ENCODE results near the gene NUDT16L1.

Gene NUDT16L1

DNA sequence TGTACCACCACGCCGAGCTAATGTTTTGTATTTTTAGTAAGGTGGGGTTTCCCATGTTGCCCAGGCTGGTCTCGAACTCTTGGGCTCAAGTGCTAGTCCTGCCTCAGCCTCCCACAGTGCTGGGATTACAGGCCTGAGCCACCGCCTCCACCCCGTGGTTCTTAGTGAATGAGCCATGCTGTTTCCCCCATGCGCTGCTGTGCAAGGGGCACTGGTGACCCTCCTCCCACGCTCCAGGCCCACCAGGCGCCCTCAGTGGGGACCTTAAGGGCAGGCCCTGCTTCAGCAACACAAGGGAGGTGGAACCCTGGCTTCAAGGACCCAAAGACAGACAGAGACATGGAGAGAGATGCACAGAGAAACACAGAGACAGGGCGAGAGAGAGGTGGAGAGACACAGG, 15.4 kb upstream of the NUDT16L1 start:
- no peak overlapping the region for H3K4me3 ChIP-seq (ENCODE audit: extremely low read depth, insufficient read depth, low read length, poor library complexity, severe bottlenecking)
- 95 to 98% methylated on average over 8 to 9 of the region's 9 CpGs for WGBS, 2 experiments (ENCODE audit: insufficient coverage in 2 of 2)
- no peak overlapping the region for H3K27ac ChIP-seq (ENCODE audit: low read depth, low read length, severe bottlenecking)
- H3K9me3 ChIP-seq (ENCODE audit: control insufficient read depth, low read length), result no peaks in the 10 kb centered on the region
- peaks cover 60% of the 10 kb centered on the region for H3K36me3 ChIP-seq (ENCODE audit: control insufficient read depth, insufficient read depth, low read length)
- H3K4me1 ChIP-seq (ENCODE audit: control insufficient read depth, insufficient read depth, low read length, poor library complexity, severe bottlenecking), result peaks cover 6% of the 10 kb centered on the region

DNA sequence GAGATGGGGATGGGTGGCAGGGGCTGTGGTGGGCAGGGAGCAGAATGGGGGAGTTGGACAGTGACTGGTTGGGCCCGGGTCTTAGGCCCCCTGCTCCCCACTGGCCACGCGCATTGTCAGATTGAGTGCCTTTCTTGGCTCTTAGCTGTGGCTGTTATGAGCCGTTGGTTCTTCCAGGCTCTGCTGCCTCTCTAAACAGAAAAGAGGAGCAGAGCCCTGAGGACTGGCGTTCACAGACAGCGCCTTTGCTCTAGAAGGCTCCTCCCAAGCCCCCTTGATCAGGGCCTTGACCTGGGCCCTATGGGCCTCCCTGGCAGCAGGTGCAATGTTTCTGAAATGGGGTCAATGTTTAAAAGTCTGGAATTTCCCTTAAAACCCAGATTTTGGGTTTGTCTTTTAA, 14.8 kb upstream of the NUDT16L1 start:
- Histone ChIP-seq H3K4me3 (ENCODE audit: extremely low read depth, insufficient read depth, low read length, poor library complexity, severe bottlenecking) (no peak overlapping the region), H3K36me3 (ENCODE audit: control insufficient read depth, insufficient read depth, low read length) (peaks cover 60% of the 10 kb centered on the region), H3K9me3 (ENCODE audit: control insufficient read depth, low read length) (no peaks in the 10 kb centered on the region), H3K27ac (ENCODE audit: low read depth, low read length, severe bottlenecking) (no peak overlapping the region), H3K4me1 (ENCODE audit: control insufficient read depth, insufficient read depth, low read length, poor library complexity, severe bottlenecking) (peaks cover 6% of the 10 kb centered on the region)
- WGBS, 2 experiments (ENCODE audit: insufficient coverage in 2 of 2), result 97 to 100% methylated on average over 4 to 5 of the region's 6 CpGs

DNA sequence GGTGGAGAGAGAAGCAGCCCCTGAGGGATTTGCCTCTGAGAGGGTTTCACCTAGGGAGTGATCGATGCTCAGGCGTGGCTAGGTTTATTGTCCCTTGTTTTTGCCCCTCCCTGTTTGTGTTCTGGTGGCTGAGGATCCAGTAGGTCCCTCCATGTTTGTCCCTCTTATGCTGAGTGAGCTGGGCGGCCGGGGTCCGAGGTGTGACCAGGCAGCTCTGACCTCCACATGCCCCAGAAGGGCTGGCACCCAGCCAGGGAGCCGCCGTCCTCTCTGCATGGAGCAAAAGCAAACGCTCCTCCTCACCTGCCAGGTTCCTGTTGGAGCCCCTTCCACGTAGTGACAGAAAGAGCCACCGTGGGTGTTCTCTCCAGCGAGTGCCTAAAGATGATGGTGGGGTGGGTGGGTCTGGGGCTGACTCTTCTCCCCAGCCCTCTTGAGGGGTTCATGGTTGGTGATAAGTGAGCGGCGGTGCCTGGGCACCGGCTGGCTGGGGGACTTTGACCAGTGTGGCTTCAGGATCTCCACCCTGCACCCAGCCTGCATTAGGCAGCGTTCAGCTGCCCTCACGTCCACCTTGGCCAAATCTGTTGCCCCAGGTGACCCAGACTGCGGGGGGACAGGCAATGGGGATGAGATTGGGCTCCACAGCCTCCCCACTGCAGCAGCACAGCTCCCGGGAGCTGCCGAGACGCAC, 14.1 kb upstream of the NUDT16L1 start:
- Histone ChIP-seq H3K27ac (ENCODE audit: low read depth, low read length, severe bottlenecking) (no peak overlapping the region), H3K4me3 (ENCODE audit: extremely low read depth, insufficient read depth, low read length, poor library complexity, severe bottlenecking) (no peak overlapping the region), H3K9me3 (ENCODE audit: control insufficient read depth, low read length) (no peaks in the 10 kb centered on the region), H3K36me3 (ENCODE audit: control insufficient read depth, insufficient read depth, low read length) (peaks cover 59% of the 10 kb centered on the region), H3K4me1 (ENCODE audit: control insufficient read depth, insufficient read depth, low read length, poor library complexity, severe bottlenecking) (peaks cover 6% of the 10 kb centered on the region)
- WGBS, 2 experiments (ENCODE audit: insufficient coverage in 2 of 2), result 94 to 96% methylated on average over 12 to 16 of the region's 20 CpGs

DNA sequence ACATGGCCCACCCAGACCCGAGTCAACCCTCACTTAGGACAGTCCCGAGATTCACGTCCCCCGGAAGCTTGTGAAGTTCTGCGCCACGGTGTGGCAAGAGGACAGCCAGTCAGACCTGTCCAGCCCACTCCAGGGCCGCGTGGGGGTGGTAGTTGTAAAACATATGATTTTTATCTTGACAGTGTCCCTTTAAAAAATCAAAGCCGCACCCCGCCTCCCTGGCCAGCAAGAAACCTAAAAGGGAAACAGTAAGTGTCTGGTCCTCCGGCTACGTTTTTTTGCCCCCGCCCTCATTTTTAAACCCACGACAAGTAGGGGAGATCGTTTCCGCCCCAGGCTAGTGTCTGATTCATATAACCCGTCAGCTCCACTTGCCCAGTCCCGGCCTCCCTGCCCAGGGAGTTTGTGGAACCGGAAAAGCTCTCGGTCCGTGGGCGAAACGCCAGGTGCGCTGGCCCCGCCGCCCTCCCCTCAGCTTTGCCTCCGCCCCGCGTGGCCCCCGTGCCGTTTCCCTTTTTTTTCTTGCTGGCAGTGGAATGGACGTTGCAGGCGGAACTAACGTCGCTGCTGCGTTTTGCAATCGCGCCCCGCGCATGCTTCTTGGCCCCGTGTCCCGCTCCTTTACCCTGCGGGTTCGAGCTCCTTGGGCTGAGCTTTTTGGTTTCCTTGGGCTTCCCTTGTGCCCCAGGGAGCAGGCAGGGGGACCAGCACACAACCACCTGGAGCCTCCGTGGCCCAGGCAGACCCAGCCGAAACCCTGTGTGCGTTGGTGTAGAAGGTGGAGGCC, 13.3 kb upstream of the NUDT16L1 start:
- WGBS, 2 experiments (ENCODE audit: insufficient coverage in 2 of 2), result 96% methylated on average over 31 to 47 of the region's 47 CpGs

DNA sequence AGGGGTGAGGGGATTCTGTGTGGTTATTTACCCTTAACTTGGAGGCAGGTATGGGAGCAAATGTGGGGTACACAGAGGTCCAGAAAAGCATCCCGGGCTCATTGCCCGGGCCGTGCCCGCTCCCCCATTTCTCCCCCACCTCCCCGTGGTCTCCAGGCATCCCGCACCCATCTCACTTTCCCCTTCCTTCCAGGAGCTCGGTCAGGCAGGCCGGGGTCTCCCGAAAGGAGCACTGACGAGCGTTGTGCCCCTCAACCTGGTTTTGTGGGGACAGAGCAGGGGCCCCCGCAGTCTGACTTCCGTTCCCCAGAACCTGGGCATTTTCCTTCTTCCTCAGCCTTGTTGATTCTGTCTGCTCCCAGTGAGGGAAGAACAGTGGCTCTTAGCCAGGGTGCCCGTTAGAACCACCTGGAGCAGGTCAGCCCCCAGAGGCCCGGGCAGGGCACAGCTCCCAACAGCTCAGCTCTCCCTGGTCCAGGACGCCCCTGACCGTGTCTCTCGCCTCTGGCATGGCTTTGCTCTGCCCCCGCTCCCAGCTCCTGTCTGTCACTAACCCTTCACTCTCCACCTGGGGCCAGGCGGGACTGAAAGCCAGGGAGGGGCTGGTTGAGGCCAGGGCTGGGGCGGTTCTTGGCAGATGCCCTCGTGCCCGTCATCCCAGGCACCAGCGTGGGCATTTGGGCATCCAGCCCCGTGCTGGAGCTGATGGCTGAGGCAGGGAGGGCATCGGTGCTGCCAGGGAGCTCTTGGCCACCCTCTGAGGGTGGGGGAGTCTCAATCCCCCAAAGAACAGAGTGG, 12.5 kb upstream of the NUDT16L1 start:
- peaks cover 6% of the 10 kb centered on the region for H3K4me1 ChIP-seq (ENCODE audit: control insufficient read depth, insufficient read depth, low read length, poor library complexity, severe bottlenecking)
- H3K9me3 ChIP-seq (ENCODE audit: control insufficient read depth, low read length), result no peaks in the 10 kb centered on the region
- no peak overlapping the region for H3K27ac ChIP-seq (ENCODE audit: low read depth, low read length, severe bottlenecking)
- 93 to 98% methylated on average over 15 to 24 of the region's 26 CpGs for WGBS, 2 experiments (ENCODE audit: insufficient coverage in 2 of 2)
- peaks cover 73% of the 10 kb centered on the region for H3K36me3 ChIP-seq (ENCODE audit: control insufficient read depth, insufficient read depth, low read length)
- H3K4me3 ChIP-seq (ENCODE audit: extremely low read depth, insufficient read depth, low read length, poor library complexity, severe bottlenecking), result no peak overlapping the region

More for the DNA sequence above, 13.3 kb upstream of the NUDT16L1 start:
- H3K4me1 ChIP-seq (ENCODE audit: control insufficient read depth, insufficient read depth, low read length, poor library complexity, severe bottlenecking), result peaks cover 6% of the 10 kb centered on the region
- H3K4me3 ChIP-seq (ENCODE audit: extremely low read depth, insufficient read depth, low read length, poor library complexity, severe bottlenecking), result no peak overlapping the region
- H3K27ac ChIP-seq (ENCODE audit: low read depth, low read length, severe bottlenecking), result no peak overlapping the region
- no peaks in the 10 kb centered on the region for H3K9me3 ChIP-seq (ENCODE audit: control insufficient read depth, low read length)
- peaks cover 65% of the 10 kb centered on the region for H3K36me3 ChIP-seq (ENCODE audit: control insufficient read depth, insufficient read depth, low read length)

DNA sequence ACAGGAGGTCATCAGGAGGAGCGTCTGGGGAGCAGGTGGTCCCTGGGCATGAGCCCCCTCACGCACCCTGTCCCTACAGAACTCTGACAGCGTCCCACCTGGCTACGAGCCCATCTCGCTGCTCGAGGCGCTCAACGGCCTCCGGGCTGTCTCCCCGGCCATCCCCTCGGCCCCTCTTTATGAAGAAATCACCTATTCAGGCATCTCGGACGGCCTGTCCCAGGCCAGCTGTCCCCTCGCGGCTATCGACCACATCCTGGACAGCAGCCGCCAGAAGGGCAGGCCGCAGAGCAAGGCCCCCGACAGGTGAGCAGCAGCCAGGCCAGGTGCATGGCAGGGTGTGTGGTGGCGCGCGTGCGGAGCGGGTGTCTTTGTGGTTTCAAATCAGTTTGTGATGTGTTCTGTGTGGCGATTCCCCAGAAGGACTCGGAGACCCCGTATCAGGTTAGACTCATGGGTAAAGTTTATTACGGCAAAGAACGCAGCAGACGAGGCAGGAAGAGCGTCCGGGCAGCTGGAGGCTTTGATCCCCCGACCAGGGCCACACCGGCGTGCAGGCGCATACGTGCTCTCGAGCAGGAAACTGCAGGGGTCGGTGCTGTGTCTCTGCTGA, 11.8 kb upstream of the NUDT16L1 start:
- no peaks in the 10 kb centered on the region for H3K9me3 ChIP-seq (ENCODE audit: control insufficient read depth, low read length)
- H3K27ac ChIP-seq (ENCODE audit: low read depth, low read length, severe bottlenecking), result no peak overlapping the region
- 94 to 96% methylated on average over 38 of the region's 39 CpGs for WGBS, 2 experiments (ENCODE audit: insufficient coverage in 2 of 2)

DNA sequence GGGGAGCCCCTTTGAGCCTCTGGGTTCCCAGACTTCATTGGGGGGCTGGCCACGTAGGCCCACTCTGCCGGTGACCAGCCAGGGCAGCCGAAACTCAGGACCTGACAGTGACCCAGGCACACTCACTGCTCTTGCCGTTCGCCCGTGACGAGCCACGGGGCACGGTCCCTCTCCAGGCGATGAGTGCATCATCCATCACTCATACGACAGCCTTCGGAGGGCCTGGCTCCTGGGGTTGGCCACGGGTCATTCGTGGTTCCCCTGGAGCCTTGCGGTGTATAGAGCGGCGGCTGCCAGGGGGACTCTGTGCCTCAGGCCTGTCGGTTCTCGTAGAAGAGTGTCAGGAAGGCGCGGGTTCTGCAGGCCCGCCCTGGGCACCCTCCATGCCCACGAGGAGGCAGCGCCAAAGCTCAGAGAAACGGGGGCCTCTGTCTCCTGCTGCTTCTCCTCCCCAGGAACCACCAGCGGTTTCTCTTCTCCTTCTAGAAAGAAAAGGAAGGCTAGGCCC, 11.2 kb upstream of the NUDT16L1 start:
- Histone ChIP-seq H3K4me1 (ENCODE audit: control insufficient read depth, insufficient read depth, low read length, poor library complexity, severe bottlenecking) (no peaks in the 10 kb centered on the region), H3K4me3 (ENCODE audit: extremely low read depth, insufficient read depth, low read length, poor library complexity, severe bottlenecking) (no peak overlapping the region), H3K36me3 (ENCODE audit: control insufficient read depth, insufficient read depth, low read length) (peaks cover 79% of the 10 kb centered on the region), H3K27ac (ENCODE audit: low read depth, low read length, severe bottlenecking) (no peak overlapping the region), H3K9me3 (ENCODE audit: control insufficient read depth, low read length) (no peaks in the 10 kb centered on the region)
- 91% methylated on average over 24 to 26 of the region's 26 CpGs for WGBS, 2 experiments (ENCODE audit: insufficient coverage in 2 of 2)

More for the DNA sequence above, 11.8 kb upstream of the NUDT16L1 start:
- no peak overlapping the region for H3K4me3 ChIP-seq (ENCODE audit: extremely low read depth, insufficient read depth, low read length, poor library complexity, severe bottlenecking)
- peaks cover 4% of the 10 kb centered on the region for H3K4me1 ChIP-seq (ENCODE audit: control insufficient read depth, insufficient read depth, low read length, poor library complexity, severe bottlenecking)
- H3K36me3 ChIP-seq (ENCODE audit: control insufficient read depth, insufficient read depth, low read length), result peaks cover 79% of the 10 kb centered on the region

DNA sequence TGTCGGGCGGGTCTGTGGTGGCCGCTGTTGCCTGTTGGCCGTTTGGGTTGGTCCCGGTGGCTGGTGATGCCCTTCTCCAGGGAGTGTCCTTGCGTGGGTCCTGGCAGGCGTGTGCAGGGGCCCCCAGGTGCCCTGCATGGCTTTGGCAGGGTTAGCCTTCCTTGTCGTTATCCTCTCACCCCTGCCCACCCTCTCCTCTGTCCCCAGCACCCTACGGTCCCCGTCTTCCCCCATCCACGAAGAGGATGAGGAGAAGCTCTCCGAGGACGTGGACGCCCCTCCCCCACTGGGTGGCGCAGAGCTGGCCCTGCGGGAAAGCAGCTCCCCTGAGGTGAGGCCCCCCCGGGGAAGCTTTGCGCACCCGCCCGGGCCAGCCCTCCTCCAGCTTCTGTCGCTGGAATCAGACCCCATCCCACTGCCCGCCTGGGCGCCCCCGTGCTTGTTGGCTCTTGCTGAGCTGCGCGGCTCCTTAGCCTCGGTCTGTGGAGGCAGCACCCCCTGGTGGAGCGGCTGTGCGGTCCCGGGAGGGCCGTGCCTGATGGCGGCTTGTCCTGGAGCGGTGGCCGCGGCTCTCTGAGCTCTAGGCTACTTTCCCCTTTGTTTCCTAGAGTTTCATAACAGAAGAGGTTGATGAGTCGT, 10.6 kb upstream of the NUDT16L1 start:
- Histone ChIP-seq H3K36me3 (ENCODE audit: control insufficient read depth, insufficient read depth, low read length) (peaks cover 80% of the 10 kb centered on the region), H3K4me1 (ENCODE audit: control insufficient read depth, insufficient read depth, low read length, poor library complexity, severe bottlenecking) (no peaks in the 10 kb centered on the region), H3K4me3 (ENCODE audit: extremely low read depth, insufficient read depth, low read length, poor library complexity, severe bottlenecking) (no peak overlapping the region), H3K9me3 (ENCODE audit: control insufficient read depth, low read length) (no peaks in the 10 kb centered on the region), H3K27ac (ENCODE audit: low read depth, low read length, severe bottlenecking) (no peak overlapping the region)
- WGBS, 2 experiments (ENCODE audit: insufficient coverage in 2 of 2), result 78 to 83% methylated on average over 27 to 36 of the region's 36 CpGs

DNA sequence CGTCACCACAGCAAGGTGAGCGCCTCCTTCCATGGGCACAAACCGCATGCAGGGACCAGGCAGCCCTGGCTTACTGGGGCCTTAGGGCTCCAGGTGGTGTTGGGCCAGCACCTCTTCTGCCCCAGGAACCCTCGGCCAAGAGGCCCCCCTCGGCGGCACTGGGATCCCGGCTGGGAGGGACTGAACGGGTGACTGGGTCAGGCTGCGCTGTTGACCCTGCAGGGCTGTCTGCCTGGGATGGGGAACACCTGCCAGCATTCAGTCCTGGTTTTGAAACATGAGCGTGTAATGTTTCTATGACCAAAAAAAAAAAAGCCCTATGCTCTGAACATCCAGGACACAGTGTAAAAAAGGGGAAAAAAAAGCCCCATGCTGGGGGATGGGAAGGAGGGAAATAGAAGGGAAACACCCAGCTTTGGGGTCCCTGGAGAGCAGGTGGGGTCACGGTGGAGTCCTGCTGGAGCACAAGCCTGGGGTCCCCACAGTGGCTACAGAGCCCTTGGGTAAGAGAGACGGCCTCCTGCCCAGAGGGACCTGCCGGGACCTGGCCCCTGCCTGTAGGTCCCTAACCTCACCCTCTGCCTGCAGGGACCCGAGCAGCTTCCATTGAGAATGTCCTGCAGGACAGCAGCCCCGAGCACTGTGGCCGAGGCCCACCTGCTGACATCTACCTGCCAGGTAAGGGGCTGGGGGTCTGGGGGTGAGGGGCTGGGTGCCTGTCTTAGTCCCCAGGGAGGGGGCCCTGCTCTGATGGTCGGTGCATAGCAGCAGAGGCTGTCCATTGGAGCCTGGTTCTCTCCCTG, 9.9 kb upstream of the NUDT16L1 start:
- H3K4me3 ChIP-seq (ENCODE audit: extremely low read depth, insufficient read depth, low read length, poor library complexity, severe bottlenecking), result no peak overlapping the region
- H3K27ac ChIP-seq (ENCODE audit: low read depth, low read length, severe bottlenecking), result no peak overlapping the region
- H3K36me3 ChIP-seq (ENCODE audit: control insufficient read depth, insufficient read depth, low read length), result peaks cover 76% of the 10 kb centered on the region
- no peaks in the 10 kb centered on the region for H3K9me3 ChIP-seq (ENCODE audit: control insufficient read depth, low read length)
- no peaks in the 10 kb centered on the region for H3K4me1 ChIP-seq (ENCODE audit: control insufficient read depth, insufficient read depth, low read length, poor library complexity, severe bottlenecking)
- 95% methylated on average over 13 to 15 of the region's 17 CpGs for WGBS, 2 experiments (ENCODE audit: insufficient coverage in 2 of 2)

Data from mesodermal cell (in vitro differentiated cells).